ENCODE data around the gene PPP1R14C.

DNA sequence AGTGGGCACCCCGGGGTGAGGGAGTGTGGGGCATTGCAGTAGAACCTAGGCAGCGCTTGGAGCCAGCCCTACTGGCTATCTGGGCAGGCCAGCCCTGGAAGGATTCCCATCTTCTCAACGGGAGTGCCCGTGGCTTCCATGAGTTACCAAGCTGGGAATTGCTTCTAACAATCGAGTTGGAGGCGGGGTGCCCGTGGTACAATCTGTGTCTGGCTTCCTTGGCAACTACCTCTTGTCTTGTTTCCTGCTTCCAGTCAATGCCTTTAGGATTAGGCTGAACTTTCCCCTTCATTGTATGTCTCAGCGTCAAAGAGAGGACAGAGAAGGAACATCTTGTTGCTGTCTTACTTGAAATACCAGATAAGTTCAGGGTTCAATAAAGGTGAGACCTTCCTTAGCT lies 33.3 kb downstream of the PPP1R14C start:
- TF ChIP-seq, protein P1, sequence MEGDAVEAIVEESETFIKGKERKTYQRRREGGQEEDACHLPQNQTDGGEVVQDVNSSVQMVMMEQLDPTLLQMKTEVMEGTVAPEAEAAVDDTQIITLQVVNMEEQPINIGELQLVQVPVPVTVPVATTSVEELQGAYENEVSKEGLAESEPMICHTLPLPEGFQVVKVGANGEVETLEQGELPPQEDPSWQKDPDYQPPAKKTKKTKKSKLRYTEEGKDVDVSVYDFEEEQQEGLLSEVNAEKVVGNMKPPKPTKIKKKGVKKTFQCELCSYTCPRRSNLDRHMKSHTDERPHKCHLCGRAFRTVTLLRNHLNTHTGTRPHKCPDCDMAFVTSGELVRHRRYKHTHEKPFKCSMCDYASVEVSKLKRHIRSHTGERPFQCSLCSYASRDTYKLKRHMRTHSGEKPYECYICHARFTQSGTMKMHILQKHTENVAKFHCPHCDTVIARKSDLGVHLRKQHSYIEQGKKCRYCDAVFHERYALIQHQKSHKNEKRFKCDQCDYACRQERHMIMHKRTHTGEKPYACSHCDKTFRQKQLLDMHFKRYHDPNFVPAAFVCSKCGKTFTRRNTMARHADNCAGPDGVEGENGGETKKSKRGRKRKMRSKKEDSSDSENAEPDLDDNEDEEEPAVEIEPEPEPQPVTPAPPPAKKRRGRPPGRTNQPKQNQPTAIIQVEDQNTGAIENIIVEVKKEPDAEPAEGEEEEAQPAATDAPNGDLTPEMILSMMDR (conservative IDR thresholded peaks at IDR 0.05; ENCODE audit: low read depth, low read length), result no peak
- no peak for TF ChIP-seq EZH2 (IDR thresholded peaks at IDR 0.05; ENCODE audit: borderline replicate concordance, low read depth, low read length, poor library complexity, severe bottlenecking)

All from A673 (cell line).